Neuron (in vitro differentiated cells): ENCODE data around the gene CDK7.

Experiments used
- H2AFZ ChIP-seq: one replicate; pipeline ENCODE4 v1.6.1; 2013; ENCODE audit warnings: low read depth, mild to moderate bottlenecking, inconsistent platforms, low read length, moderate library complexity
- H3K27me3 ChIP-seq: one replicate; pipeline ENCODE4 v1.6.1; 2013; ENCODE audit warnings: low read length; ENCODE audit not compliant: insufficient read depth
- H3K36me3 ChIP-seq: one replicate; pipeline ENCODE4 v1.6.1; 2013; ENCODE audit warnings: low read length; ENCODE audit not compliant: insufficient read depth
- H3K4me1 ChIP-seq: one replicate; pipeline ENCODE4 v1.6.1; 2013; ENCODE audit warnings: low read length; ENCODE audit not compliant: insufficient read depth
- H3K4me3 ChIP-seq: 2 replicates; pipeline ENCODE4 v1.5.1; 2013; ENCODE audit warnings: mild to moderate bottlenecking, low read length, moderate library complexity
- H3K9me3 ChIP-seq: one replicate; pipeline ENCODE4 v1.6.1; 2013; ENCODE audit warnings: low read length

The CDK7 gene

GRCh38 chr5:69281114-69281513, 46.4 kb downstream of the CDK7 start:
- Histone ChIP-seq H3K4me1 (peaks cover 7% of the 10 kb centered on the region), H2AFZ (no peak overlapping the region), H3K36me3 (peaks cover 20% of the 10 kb centered on the region), H3K4me3 (no peak overlapping the region), H3K9me3 (no peaks in the 10 kb centered on the region), H3K27me3 (no peaks in the 10 kb centered on the region)

DNA sequence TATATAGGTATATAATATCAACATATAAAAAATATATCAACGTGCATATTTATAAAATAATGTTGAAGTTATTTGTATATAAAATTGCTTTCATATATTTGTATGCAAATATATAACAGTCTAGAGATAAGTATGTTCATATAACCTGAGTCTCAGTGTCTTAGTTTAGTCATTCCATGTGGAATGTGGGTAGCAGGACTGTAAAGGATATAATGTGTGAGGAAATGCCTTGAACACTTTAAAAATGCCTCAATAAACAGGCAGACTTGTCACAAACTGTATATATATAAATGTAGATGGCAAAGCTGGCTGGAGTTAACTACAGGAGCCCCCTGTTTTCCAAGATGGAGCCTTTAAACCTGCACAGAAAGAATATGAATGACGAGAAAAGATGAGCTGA, 49.5 kb downstream of the CDK7 start:
- Histone ChIP-seq H3K4me3 (no peak overlapping the region), H3K4me1 (peaks cover 15% of the 10 kb centered on the region), H3K9me3 (no peaks in the 10 kb centered on the region), H2AFZ (no peak overlapping the region), H3K27me3 (no peaks in the 10 kb centered on the region), H3K36me3 (peaks cover 10% of the 10 kb centered on the region)

GRCh38 chr5:69285448-69286116, 50.9 kb downstream of the CDK7 start:
- no peaks in the 10 kb centered on the region for H3K27me3 ChIP-seq
- no peak overlapping the region for H3K4me3 ChIP-seq
- peaks cover 3% of the 10 kb centered on the region for H3K36me3 ChIP-seq
- peaks cover 15% of the 10 kb centered on the region for H3K4me1 ChIP-seq
- no peak overlapping the region for H2AFZ ChIP-seq
- no peaks in the 10 kb centered on the region for H3K9me3 ChIP-seq

DNA sequence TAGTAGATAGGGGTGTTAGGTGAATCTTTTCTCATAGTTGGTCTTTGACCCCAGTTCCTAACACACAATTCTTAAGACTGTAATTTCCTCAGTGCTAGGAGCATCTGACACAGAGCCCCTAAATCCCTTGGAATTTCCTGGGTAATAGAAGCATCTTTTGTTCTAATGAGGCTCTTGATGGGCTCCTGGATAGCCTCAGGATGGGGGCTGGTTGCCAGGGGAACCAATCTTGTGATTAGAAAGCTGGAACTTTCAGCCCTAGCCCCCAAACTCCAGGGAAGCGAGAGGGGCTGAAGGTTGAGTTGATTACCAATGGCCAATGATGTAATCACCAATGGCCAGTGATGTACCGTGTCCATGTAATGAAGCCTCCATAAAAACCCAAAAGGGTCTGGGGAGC, 53.4 kb downstream of the CDK7 start:
- H3K9me3 ChIP-seq: no peaks in the 10 kb centered on the region
- no peak overlapping the region for H2AFZ ChIP-seq
- H3K36me3 ChIP-seq: no peaks in the 10 kb centered on the region
- no peaks in the 10 kb centered on the region for H3K27me3 ChIP-seq
- H3K4me1 ChIP-seq: peaks cover 15% of the 10 kb centered on the region
- no peak overlapping the region for H3K4me3 ChIP-seq

GRCh38 chr5:69288688-69289087, 54.0 kb downstream of the CDK7 start:
- H3K36me3 ChIP-seq: no peaks in the 10 kb centered on the region
- H3K9me3 ChIP-seq: no peaks in the 10 kb centered on the region
- H2AFZ ChIP-seq: no peak overlapping the region
- H3K27me3 ChIP-seq: no peaks in the 10 kb centered on the region
- peaks cover 15% of the 10 kb centered on the region for H3K4me1 ChIP-seq
- H3K4me3 ChIP-seq: no peak overlapping the region

GRCh38 chr5:69292306-69292705, 57.6 kb downstream of the CDK7 start:
- Histone ChIP-seq H3K27me3 (no peaks in the 10 kb centered on the region), H3K9me3 (no peaks in the 10 kb centered on the region), H2AFZ (no peak overlapping the region), H3K36me3 (no peaks in the 10 kb centered on the region), H3K4me3 (no peak overlapping the region), H3K4me1 (peaks cover 8% of the 10 kb centered on the region)

GRCh38 chr5:69293882-69294281, 59.2 kb downstream of the CDK7 start:
- H3K36me3 ChIP-seq: no peaks in the 10 kb centered on the region
- H3K4me3 ChIP-seq: no peak overlapping the region
- no peak overlapping the region for H2AFZ ChIP-seq
- no peaks in the 10 kb centered on the region for H3K4me1 ChIP-seq
- H3K27me3 ChIP-seq: no peaks in the 10 kb centered on the region
- no peaks in the 10 kb centered on the region for H3K9me3 ChIP-seq

GRCh38 chr5:69295088-69295754, 60.5 kb downstream of the CDK7 start:
- H3K36me3 ChIP-seq: no peaks in the 10 kb centered on the region
- no peak overlapping the region for H3K4me3 ChIP-seq
- no peaks in the 10 kb centered on the region for H3K9me3 ChIP-seq
- no peaks in the 10 kb centered on the region for H3K4me1 ChIP-seq
- H2AFZ ChIP-seq: peak overlapping the region; percentile 38
- no peaks in the 10 kb centered on the region for H3K27me3 ChIP-seq

DNA sequence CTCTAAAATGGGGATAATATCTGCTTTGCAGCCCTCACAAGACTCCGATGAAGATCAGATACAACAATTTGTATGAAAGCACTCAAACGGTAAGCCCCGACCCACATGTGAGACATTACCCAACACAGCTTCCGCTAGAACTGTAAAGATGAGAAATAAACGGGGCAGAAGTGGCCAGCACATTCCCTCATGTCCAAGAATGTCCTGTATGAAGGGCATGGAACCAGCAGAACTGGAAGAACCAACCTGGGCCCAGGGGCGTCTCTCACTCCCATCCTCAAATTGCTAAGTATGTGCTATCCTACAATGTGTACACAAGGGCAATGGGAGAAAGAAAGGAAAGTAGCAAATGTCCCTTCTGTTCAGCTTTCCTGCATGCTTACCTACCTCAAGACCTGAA, 64.9 kb downstream of the CDK7 start:
- no peaks in the 10 kb centered on the region for H3K36me3 ChIP-seq
- H2AFZ ChIP-seq: no peak overlapping the region
- no peaks in the 10 kb centered on the region for H3K4me1 ChIP-seq
- no peaks in the 10 kb centered on the region for H3K27me3 ChIP-seq
- no peak overlapping the region for H3K4me3 ChIP-seq
- no peaks in the 10 kb centered on the region for H3K9me3 ChIP-seq

DNA sequence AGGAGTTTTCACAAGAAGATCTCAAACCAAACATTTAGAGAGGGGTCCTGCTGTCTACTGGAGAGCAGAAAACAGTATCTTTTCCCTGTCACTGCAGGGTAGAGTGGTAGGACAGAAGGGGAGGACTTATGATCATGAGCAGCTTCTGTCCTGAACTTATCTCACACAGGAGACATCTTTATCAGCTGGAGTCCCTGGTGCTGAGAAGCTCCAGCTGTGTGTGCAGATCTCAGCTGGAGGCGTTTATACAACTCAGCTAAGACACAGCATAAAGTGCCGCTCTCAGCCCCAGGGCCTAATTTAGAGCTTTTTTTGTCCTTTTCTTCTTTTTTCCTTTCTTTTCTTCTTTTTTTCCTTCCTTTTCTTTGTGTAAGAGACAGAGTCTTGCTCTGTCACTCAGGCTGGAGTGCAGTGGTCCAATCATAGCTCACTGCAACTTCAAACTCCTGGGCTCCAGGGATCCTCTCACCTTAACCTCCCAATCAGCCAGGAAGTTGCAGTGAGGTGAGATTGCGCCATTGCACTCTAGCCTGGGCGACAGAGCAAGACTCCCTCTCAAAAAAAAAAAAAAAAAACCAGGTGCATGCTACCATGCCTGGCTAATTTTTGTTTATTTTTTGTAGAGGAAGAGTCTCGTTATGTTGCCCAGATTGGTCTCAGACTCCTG, 66.0 kb downstream of the CDK7 start:
- H3K36me3 ChIP-seq: no peaks in the 10 kb centered on the region
- H3K4me3 ChIP-seq: no peak overlapping the region
- no peaks in the 10 kb centered on the region for H3K27me3 ChIP-seq
- H2AFZ ChIP-seq: no peak overlapping the region
- H3K4me1 ChIP-seq: no peaks in the 10 kb centered on the region
- H3K9me3 ChIP-seq: no peaks in the 10 kb centered on the region

- no peak overlapping the region for H3K4me3 ChIP-seq
- no peaks in the 10 kb centered on the region for H3K27me3 ChIP-seq
- no peaks in the 10 kb centered on the region for H3K36me3 ChIP-seq
- H2AFZ ChIP-seq: no peak overlapping the region
- H3K9me3 ChIP-seq: no peaks in the 10 kb centered on the region
- H3K4me1 ChIP-seq: no peaks in the 10 kb centered on the region
Observed at GRCh38 chr5:69305512-69305911, 70.8 kb downstream of the CDK7 start.

DNA sequence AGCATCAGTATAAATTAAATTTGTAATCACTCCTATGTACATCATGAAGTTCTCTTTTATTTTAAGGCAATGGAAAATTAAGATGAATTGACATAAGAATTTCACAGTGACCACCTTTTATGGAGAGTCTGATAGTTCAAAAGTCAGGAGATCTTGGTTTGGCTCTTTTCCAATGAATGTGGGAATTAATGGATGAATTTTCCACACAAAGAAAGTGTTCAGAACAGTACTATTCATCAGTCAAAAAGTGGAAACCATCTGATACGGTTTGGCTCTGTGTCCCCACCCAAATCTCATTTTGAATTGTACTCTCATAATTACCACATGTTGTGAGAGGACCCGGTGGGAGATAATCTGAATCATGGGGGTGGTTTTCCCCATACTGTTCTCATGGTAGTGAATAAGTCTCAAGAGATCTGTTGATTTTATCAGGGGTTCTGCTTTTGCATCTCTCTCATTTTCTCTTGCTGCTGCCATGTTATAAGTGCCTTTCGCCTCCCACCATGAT, 73.4 kb downstream of the CDK7 start:
- no peaks in the 10 kb centered on the region for H3K27me3 ChIP-seq
- no peaks in the 10 kb centered on the region for H3K4me1 ChIP-seq
- no peaks in the 10 kb centered on the region for H3K9me3 ChIP-seq
- H2AFZ ChIP-seq: no peak overlapping the region
- no peaks in the 10 kb centered on the region for H3K36me3 ChIP-seq
- H3K4me3 ChIP-seq: no peak overlapping the region

- no peaks in the 10 kb centered on the region for H3K4me1 ChIP-seq
- no peaks in the 10 kb centered on the region for H3K36me3 ChIP-seq
- H2AFZ ChIP-seq: no peak overlapping the region
- no peaks in the 10 kb centered on the region for H3K9me3 ChIP-seq
- no peak overlapping the region for H3K4me3 ChIP-seq
- H3K27me3 ChIP-seq: no peaks in the 10 kb centered on the region
Observed at GRCh38 chr5:69309380-69309779, 74.7 kb downstream of the CDK7 start.
